ENCODE data around the gene SHPK. TPM values are rescaled to one million over a fixed set of nuclear protein-coding genes. Genes with fewer than 3 reads are reported as not detected.

SHPK gene
- total and polyA plus RNA-seq, 12 donors = 2.3 to 7.6 (median 4.2) TPM

DNA sequence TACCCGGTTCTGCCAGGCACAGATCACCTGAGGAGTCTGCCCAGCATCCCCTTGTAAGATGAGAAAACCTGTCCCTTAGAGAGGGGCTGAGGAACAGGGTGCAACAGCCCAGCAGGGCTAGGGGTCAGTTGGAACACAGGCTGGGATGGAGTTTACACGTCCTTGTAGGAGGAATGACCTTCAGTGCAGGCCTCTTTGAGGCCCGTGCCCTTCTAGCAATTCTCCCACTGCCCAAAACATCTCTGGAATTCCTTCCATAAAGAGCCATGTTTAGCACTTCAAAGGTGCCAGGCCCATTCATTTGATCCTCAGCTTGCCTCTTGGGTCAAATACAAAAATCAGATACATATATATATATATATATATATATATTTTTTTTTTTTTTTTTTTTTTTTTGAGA, 5.0 kb upstream of the SHPK start:
- DNase-seq = no peak
- WGBS, 2 donors = 34 to 57% methylated on average over 3 of the region's 3 CpGs
- peak overlapping the region in 9 of 10 donors; percentile 28 to 76 (median 64) for H3K27ac ChIP-seq

DNA sequence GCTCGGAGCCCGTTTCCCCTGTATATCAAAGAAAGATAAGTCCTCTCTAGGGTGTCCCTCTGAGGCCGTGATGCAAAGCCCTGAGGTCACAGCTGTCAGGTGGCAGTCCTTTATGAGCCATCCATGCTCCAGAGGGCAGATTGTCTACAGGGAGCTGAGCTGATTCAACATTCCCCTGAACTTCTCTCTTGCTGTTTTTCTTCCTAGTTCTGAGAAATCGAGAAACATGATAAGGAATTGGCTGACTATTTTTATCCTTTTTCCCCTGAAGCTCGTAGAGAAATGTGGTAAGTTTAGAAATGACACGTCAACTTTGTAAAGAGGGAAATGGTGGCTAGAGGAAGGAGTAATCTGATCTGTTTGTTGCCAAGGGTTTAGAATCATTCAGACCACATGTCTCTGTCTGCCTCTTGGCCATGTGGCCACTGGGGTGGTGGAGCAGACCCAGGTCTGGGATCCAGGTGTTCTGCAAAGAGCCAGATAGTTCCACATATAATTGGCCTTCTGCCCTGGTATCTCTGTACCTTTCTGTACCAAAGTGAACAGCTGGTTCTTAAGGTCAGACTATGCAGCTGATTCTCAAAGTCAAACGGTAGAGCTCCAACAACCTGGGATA, 4.0 kb upstream of the SHPK start:
- Histone ChIP-seq H3K27me3 (no peaks in the 10 kb centered on the region), H3K27ac (peak overlapping the region in 9 of 10 donors; percentile 28 to 76 (median 64)), H3K4me1 (peaks cover 0 to 45% (median 34%) of the 10 kb centered on the region in 9 donors), H3K36me3 (peaks cover 0 to 51% (median 0%) of the 10 kb centered on the region in 9 donors), H3K9me3 (no peaks in the 10 kb centered on the region), H3K4me3 (no peak overlapping the region)
- ATAC-seq (peak in 1 of 8 donors; percentile 7), DNase-seq (no peak)
- TF ChIP-seq, protein P1, sequence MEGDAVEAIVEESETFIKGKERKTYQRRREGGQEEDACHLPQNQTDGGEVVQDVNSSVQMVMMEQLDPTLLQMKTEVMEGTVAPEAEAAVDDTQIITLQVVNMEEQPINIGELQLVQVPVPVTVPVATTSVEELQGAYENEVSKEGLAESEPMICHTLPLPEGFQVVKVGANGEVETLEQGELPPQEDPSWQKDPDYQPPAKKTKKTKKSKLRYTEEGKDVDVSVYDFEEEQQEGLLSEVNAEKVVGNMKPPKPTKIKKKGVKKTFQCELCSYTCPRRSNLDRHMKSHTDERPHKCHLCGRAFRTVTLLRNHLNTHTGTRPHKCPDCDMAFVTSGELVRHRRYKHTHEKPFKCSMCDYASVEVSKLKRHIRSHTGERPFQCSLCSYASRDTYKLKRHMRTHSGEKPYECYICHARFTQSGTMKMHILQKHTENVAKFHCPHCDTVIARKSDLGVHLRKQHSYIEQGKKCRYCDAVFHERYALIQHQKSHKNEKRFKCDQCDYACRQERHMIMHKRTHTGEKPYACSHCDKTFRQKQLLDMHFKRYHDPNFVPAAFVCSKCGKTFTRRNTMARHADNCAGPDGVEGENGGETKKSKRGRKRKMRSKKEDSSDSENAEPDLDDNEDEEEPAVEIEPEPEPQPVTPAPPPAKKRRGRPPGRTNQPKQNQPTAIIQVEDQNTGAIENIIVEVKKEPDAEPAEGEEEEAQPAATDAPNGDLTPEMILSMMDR (IDR thresholded peaks at IDR 0.05) = no peak
- intact Hi-C loops (cut with DNase I) = loop anchor here in 3 of 10 donors (10.0 kb wide), 1 partner anchor 595 kb away; no protein-coding TSS in a partner anchor
- 20 to 22% methylated on average over 7 of the region's 7 CpGs for WGBS, 2 donors

More for the DNA sequence above, 5.0 kb upstream of the SHPK start:
- Histone ChIP-seq H3K4me3 (no peak overlapping the region), H3K9me3 (no peaks in the 10 kb centered on the region), H3K36me3 (peaks cover 0 to 59% (median 0%) of the 10 kb centered on the region in 9 donors), H3K27me3 (no peaks in the 10 kb centered on the region), H3K4me1 (peaks cover 0 to 41% (median 32%) of the 10 kb centered on the region in 9 donors)
- no peak for ATAC-seq
- TF ChIP-seq, protein P1 (IDR thresholded peaks at IDR 0.05) = no peak
- intact Hi-C loops (cut with DNase I) = loop anchor here in 3 of 10 donors (10.0 kb wide), 1 partner anchor 596 kb away; no protein-coding TSS in a partner anchor

DNA sequence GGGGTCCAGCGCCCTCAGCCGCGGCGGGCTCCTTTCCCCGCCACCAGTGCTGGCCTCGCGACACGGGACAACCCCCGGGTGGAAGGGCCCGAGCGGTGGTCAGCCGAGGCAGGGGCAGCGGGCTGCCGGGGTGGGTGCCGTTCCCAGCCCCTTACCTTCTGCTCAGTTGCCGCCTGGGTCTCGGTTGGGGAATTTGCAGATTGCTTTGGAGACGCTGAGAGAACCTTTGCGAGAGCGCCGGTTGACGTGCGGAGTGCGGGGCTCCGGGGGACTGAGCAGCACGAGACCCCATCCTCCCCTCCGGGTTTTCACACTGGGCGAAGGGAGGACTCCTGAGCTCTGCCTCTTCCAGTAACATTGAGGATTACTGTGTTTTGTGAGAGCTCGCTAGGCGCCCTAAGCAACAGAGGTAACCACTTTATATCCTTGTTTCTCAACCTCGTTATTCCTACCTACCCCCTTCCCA, 891 bp upstream of the SHPK start:
- Histone ChIP-seq H3K9me3 (no peaks in the 10 kb centered on the region), H3K4me3 (peak overlapping the region; percentile 74 to 99 (median 90)), H3K4me1 (peaks cover 0 to 56% (median 46%) of the 10 kb centered on the region in 9 donors), H3K27me3 (no peaks in the 10 kb centered on the region), H3K27ac (peak overlapping the region; percentile 92 to 100 (median 97)), H3K36me3 (peaks cover 0 to 36% (median 0%) of the 10 kb centered on the region in 9 donors)
- intact Hi-C loops (cut with DNase I) = loop anchor here in 2 of 10 donors (1.0 to 2.0 kb wide), 2 partner anchors 30 to 31 kb away; partner anchors contain the start of genes EMC6 (in 1 of the 2) and TAX1BP3 (in 1 of the 2)
- ATAC-seq = peak in 2 of 8 donors; percentile 1 to 3
- DNase-seq = no peak
- WGBS, 2 donors = 1% methylated on average over 30 to 31 of the region's 31 CpGs
- TF ChIP-seq, protein P1 (IDR thresholded peaks at IDR 0.05) = no peak

DNA sequence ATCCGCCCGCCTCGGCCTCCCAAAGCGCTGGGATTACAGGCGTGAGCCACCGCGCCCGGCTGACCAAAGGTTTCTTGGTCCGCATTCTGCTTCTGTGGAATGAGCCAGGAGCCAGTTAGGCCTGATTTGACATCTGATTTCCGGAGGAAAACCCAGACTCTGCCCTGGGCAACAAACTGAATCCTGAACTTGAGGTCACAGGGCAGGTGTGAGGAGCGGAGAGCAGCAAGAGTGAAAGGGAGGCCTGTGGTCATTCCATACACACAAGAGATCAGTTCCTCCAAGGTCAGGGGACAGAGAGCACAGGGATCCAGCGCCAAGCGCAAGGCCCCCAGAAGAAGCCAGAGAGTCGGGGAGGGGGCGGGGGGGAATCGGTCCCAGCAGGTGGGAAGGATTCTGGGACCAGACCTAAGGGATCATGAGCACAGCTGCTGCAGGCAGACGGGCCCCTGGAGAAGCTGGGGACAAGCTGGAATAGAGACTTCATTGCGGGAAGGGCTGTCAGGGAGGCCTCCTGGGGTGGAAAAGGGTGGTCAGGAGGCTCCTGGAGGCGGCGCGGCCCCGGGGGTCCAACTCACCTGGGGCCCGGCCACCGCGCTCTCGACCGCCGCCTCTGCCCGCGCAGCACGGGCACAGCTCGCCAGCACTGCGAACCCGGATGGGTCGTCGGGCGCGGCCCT, 436 bp downstream of the SHPK start:
- ATAC-seq (peak in 1 of 8 donors; percentile 1), DNase-seq (no peak)
- intact Hi-C loops (cut with DNase I) = loop anchor here in 2 of 10 donors (1.0 to 2.0 kb wide), 2 partner anchors 31 to 33 kb away; partner anchors contain the start of genes EMC6 (in 1 of the 2) and TAX1BP3 (in 1 of the 2)
- Histone ChIP-seq H3K4me3 (peak overlapping the region; percentile 74 to 99 (median 90)), H3K27ac (peak overlapping the region; percentile 92 to 100 (median 97)), H3K4me1 (peaks cover 0 to 64% (median 40%) of the 10 kb centered on the region in 9 donors), H3K9me3 (no peaks in the 10 kb centered on the region), H3K36me3 (peaks cover 0 to 38% (median 0%) of the 10 kb centered on the region in 9 donors), H3K27me3 (no peaks in the 10 kb centered on the region)
- TF ChIP-seq, protein P1 (IDR thresholded peaks at IDR 0.05) = no peak
- WGBS, 2 donors = 18 to 21% methylated on average over 36 to 38 of the region's 38 CpGs
